Neural crest cell (in vitro differentiated cells): ENCODE measurements around the gene SNRPF. TPM values are rescaled to one million over a fixed set of nuclear protein-coding genes. Genes with fewer than 3 reads are reported as not detected.

Experiments
- DNase-seq: peaks from one replicate; pipeline ENCODE4 v3.0.0; 2021; ENCODE audit warnings: low read depth, mixed read lengths, low spot score
- H3K27ac Mint-ChIP-seq: one replicate; pipeline ENCODE4 v1.8.0; 2021; ENCODE audit warnings: mild to moderate bottlenecking, mixed read lengths; ENCODE audit not compliant: unreplicated experiment
- H3K27me3 Mint-ChIP-seq: 2 replicates; pipeline ENCODE4 v1.8.0; 2021; ENCODE audit warnings: low read depth, mild to moderate bottlenecking, mixed read lengths
- H3K36me3 Mint-ChIP-seq: 2 replicates; pipeline ENCODE4 v1.8.0; 2021; ENCODE audit warnings: low read depth, mild to moderate bottlenecking, mixed read lengths
- H3K4me1 Mint-ChIP-seq: 2 replicates; pipeline ENCODE4 v1.8.0; 2021; ENCODE audit warnings: mixed read lengths
- H3K4me3 Mint-ChIP-seq: one replicate; pipeline ENCODE4 v1.8.0; 2021; ENCODE audit warnings: mild to moderate bottlenecking, mixed read lengths
- H3K9me3 Mint-ChIP-seq: 2 replicates; pipeline ENCODE4 v1.8.0; 2021; ENCODE audit warnings: mixed read lengths
- total RNA-seq: library from RNA; stranded (reverse); gene quantifications from 2 replicates; pipeline ENCODE4 v1.2.1, GENCODE V29; 2021
- TF ChIP-seq, protein P1 (sequence below): fragments of 200-600 bp; sonication (generic); conservative IDR thresholded peaks from 2 replicates; pipeline ENCODE4 v1.5.0; 2021; ENCODE audit warnings: antibody characterized with exemption, mild to moderate bottlenecking

SNRPF gene
- total RNA-seq, 1 donor from 2014 or later, result 71.5 TPM

DNA sequence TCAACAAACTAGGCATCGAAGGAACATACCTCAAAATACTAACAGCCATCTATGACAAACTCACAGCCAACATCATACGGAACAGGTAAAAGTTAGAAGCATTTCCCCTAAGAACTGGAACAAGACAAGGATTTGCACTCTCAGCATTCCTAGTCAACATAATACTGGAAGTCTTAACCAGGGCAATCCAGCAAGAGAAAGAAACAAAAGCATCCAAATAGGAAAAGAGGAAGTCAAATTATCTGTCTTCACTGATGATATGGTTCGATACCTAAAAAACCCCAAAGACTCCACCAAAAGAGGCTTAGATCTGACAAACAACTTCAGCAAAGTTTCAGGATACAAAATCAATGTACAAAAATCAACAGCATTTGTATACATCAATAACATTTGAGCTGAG is 51.1 kb downstream of the SNRPF start:
- H3K9me3 Mint-ChIP-seq, result peaks cover 3% of the 10 kb centered on the region
- no peaks in the 10 kb centered on the region for H3K4me1 Mint-ChIP-seq
- H3K4me3 Mint-ChIP-seq, result no peak overlapping the region
- TF ChIP-seq, protein P1, sequence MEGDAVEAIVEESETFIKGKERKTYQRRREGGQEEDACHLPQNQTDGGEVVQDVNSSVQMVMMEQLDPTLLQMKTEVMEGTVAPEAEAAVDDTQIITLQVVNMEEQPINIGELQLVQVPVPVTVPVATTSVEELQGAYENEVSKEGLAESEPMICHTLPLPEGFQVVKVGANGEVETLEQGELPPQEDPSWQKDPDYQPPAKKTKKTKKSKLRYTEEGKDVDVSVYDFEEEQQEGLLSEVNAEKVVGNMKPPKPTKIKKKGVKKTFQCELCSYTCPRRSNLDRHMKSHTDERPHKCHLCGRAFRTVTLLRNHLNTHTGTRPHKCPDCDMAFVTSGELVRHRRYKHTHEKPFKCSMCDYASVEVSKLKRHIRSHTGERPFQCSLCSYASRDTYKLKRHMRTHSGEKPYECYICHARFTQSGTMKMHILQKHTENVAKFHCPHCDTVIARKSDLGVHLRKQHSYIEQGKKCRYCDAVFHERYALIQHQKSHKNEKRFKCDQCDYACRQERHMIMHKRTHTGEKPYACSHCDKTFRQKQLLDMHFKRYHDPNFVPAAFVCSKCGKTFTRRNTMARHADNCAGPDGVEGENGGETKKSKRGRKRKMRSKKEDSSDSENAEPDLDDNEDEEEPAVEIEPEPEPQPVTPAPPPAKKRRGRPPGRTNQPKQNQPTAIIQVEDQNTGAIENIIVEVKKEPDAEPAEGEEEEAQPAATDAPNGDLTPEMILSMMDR, result no peak
- peaks cover 14% of the 10 kb centered on the region for H3K27me3 Mint-ChIP-seq
- no peak for DNase-seq
- no peaks in the 10 kb centered on the region for H3K36me3 Mint-ChIP-seq
- no peak overlapping the region for H3K27ac Mint-ChIP-seq

Other genes starting within 250 kb of the SNRPF start
- 5.7 and 6.0 TPM in 2 replicates for gene NTN4, start 68.2 kb upstream of the SNRPF start, total RNA-seq
- 0.18 TPM in 1 of 2 replicates, not detected in the other for gene CCDC38, start 83.7 kb downstream of the SNRPF start, total RNA-seq
- 0.18 and 0.30 TPM in 2 replicates for gene AMDHD1, start 84.4 kb downstream of the SNRPF start, total RNA-seq
- 0.25 and 0.65 TPM in 2 replicates for gene HAL, start 137.4 kb downstream of the SNRPF start, total RNA-seq
- 85.5 and 91.7 TPM in 2 replicates for gene LTA4H, start 176.6 kb downstream of the SNRPF start, total RNA-seq